Endothelial cell of umbilical vein (primary cell): ENCODE measurements around the gene FIG4. TPM values are rescaled to one million over a fixed set of nuclear protein-coding genes. Genes with fewer than 3 reads are reported as not detected.

Source experiments
- BruUV-seq: library from RNA; stranded (reverse); fragments of 400-500 nt; replicated peaks from 2 replicates; lab custom pipeline; 2021; lab: Mats Ljungman, UMichigan
- CTCF ChIA-PET: fragments of 300-600, 350-600 bp; sonication (Branson Sonifier 250); formaldehyde crosslinking; loops from one replicate; lab custom pipeline; 2021; ENCODE audit warnings: antibody characterized with exemption, inconsistent platforms; lab: Charles Lee
- POLR2A ChIA-PET: fragments of 300-600, 350-600 bp; sonication (Branson Sonifier 250); formaldehyde crosslinking; loops from one replicate; lab custom pipeline; 2021; ENCODE audit warnings: antibody characterized with exemption, inconsistent platforms; lab: Charles Lee
- DNase-seq: peaks from one replicate; pipeline ENCODE4 v3.0.0-alpha.2; 2011; ENCODE audit warnings: low read depth, low spot score
- FAIRE-seq: peaks from 2 replicates; lab custom pipeline; 2011; peaks lifted over from hg19 to GRCh38; lab: Jason Lieb, UNC
- H2AFZ ChIP-seq: 2 replicates; pipeline ENCODE4 v1.6.0; 2012; ENCODE audit warnings: low read depth, low read length, control low read depth, inconsistent platforms
- H3K27ac ChIP-seq: 2 replicates; pipeline ENCODE4 v1.5.1; 2011; ENCODE audit warnings: low read depth, mild to moderate bottlenecking, control low read depth, low read length, moderate library complexity; ENCODE audit not compliant: insufficient read depth
- H3K27me3 ChIP-seq, 2 experiments: 2 replicates each; pipeline versions ENCODE4 v1.6.0 to v1.6.1; 2011; ENCODE audit warnings: low read length in 2 of 2, mixed read lengths in 1 of 2; ENCODE audit not compliant: control insufficient read depth in 2 of 2, insufficient read depth in 2 of 2
- H3K36me3 ChIP-seq, 2 experiments: 2 replicates in 1 of 2; 3 replicates in 1 of 2; pipeline ENCODE4 v1.5.1; 2011; ENCODE audit warnings: low read length in 2 of 2, mild to moderate bottlenecking in 1 of 2, moderate library complexity in 1 of 2; ENCODE audit not compliant: control insufficient read depth in 2 of 2, insufficient read depth in 2 of 2; ENCODE audit errors: extremely low read depth in 1 of 2
- H3K4me1 ChIP-seq: 3 replicates; pipeline ENCODE4 v1.5.1; 2011; ENCODE audit warnings: mild to moderate bottlenecking, low read length; ENCODE audit not compliant: control insufficient read depth, insufficient read depth; ENCODE audit errors: extremely low read depth
- H3K4me2 ChIP-seq: 2 replicates; pipeline ENCODE4 v1.6.1; 2011; ENCODE audit warnings: low read length, control low read depth, mixed read lengths; ENCODE audit not compliant: insufficient read depth
- H3K4me3 ChIP-seq, 3 experiments: fragments of 200-600 bp in 1 of 3; sonication (generic), shearing (Covaris generic) in 1 of 3; replicated peaks in 1 of 3; 2 replicates each; pipeline ENCODE4 v1.5.1; 2011 to 2016; ENCODE audit warnings: control low read depth in 3 of 3, low read length in 3 of 3, mild to moderate bottlenecking in 2 of 3, inconsistent platforms in 1 of 3, low read depth in 1 of 3, moderate library complexity in 1 of 3; ENCODE audit not compliant: insufficient read depth in 1 of 3
- H3K79me2 ChIP-seq: 2 replicates; pipeline ENCODE4 v1.6.0; 2012; ENCODE audit warnings: low read length, inconsistent platforms; ENCODE audit not compliant: control insufficient read depth, insufficient read depth
- H3K9ac ChIP-seq: replicated peaks from 2 replicates; pipeline ENCODE3; 2011; ENCODE audit warnings: low read length, control low read depth; ENCODE audit not compliant: insufficient read depth; ENCODE audit errors: extremely low read depth
- H3K9me1 ChIP-seq: replicated peaks from 3 replicates; pipeline ENCODE4 v1.6.0; 2011; ENCODE audit warnings: mild to moderate bottlenecking, low read length; ENCODE audit not compliant: control insufficient read depth, insufficient read depth; ENCODE audit errors: extremely low read depth
- H3K9me3 ChIP-seq: replicated peaks from 2 replicates; pipeline ENCODE4 v1.5.1; 2012; ENCODE audit warnings: low read length, inconsistent platforms; ENCODE audit not compliant: control insufficient read depth, insufficient read depth
- H4K20me1 ChIP-seq: replicated peaks from 2 replicates; pipeline ENCODE3; 2011; ENCODE audit warnings: mild to moderate bottlenecking, low read length; ENCODE audit not compliant: control insufficient read depth, insufficient read depth; ENCODE audit errors: extremely low read depth
- CTCF ChIP-seq, 2 donors: IDR thresholded peaks; 1 replicate in 1 of 2; 2 replicates in 1 of 2; pipeline ENCODE4 v1.5.1; 2011; ENCODE audit warnings: low read length in 2 of 2, mild to moderate bottlenecking in 2 of 2, moderate library complexity in 2 of 2, control low read depth in 1 of 2, inconsistent platforms in 1 of 2, low read depth in 1 of 2; ENCODE audit not compliant: insufficient read depth in 1 of 2; ENCODE audit errors: extremely low read depth in 1 of 2
- EZH2 ChIP-seq: IDR thresholded peaks from 2 replicates; pipeline ENCODE4 v1.6.1; 2012; ENCODE audit warnings: borderline replicate concordance, low read depth, mild to moderate bottlenecking, moderate library complexity, low read length, inconsistent platforms; ENCODE audit not compliant: severe bottlenecking
- FOS ChIP-seq: IDR thresholded peaks from 2 replicates; pipeline ENCODE4 v1.6.1; 2011; ENCODE audit warnings: mild to moderate bottlenecking, low read length, moderate library complexity, borderline replicate concordance; ENCODE audit not compliant: insufficient read depth
- GATA2 ChIP-seq: IDR thresholded peaks from 2 replicates; pipeline ENCODE4 v1.7.0; 2011; ENCODE audit warnings: low read depth, mild to moderate bottlenecking, moderate library complexity, mixed read lengths, low read length; ENCODE audit not compliant: insufficient read length, insufficient read depth
- JUN ChIP-seq: IDR thresholded peaks from 2 replicates; pipeline ENCODE4 v1.6.1; 2011; ENCODE audit warnings: borderline replicate concordance, low read depth; ENCODE audit not compliant: insufficient read length, insufficient read depth
- MAX ChIP-seq: IDR thresholded peaks from 2 replicates; pipeline ENCODE4 v1.6.1; 2011; ENCODE audit not compliant: insufficient read depth, insufficient read length
- MYC ChIP-seq: IDR thresholded peaks from one replicate; pipeline ENCODE4 v1.6.1; 2011; ENCODE audit warnings: mild to moderate bottlenecking, low read depth, low read length
- POLR2A ChIP-seq: IDR thresholded peaks from 2 replicates; pipeline ENCODE4 v1.6.1; 2012; ENCODE audit warnings: low read depth, mild to moderate bottlenecking, control low read depth, low read length
- POLR2AphosphoS5 ChIP-seq: IDR thresholded peaks from 2 replicates; pipeline ENCODE4 v1.6.1; 2012; ENCODE audit warnings: low read depth, mild to moderate bottlenecking, control low read depth, low read length, moderate library complexity; ENCODE audit not compliant: insufficient read depth
- dilution Hi-C: fragments of 300-500 bp; cut with MboI; formaldehyde crosslinking; loops from one replicate; pipeline ENCODE4 v1.15.0; 2019; ENCODE audit warnings: low sequenced_read_pairs; ENCODE audit not compliant: extremely low pct_ligation_motif_present
- intact Hi-C: fragments of 100-400 bp; cut with micrococcal nuclease; formaldehyde crosslinking; loops from one replicate; pipeline ENCODE4 v1.10.0; 2022
- polyA plus RNA-seq, 4 experiments: library from polyadenylated mRNA; depleted of rRNA in 3 of 4; stranded (reverse) in 3 of 4; unstranded in 1 of 4; fragments of >200 nt; gene quantifications; 2 replicates each; pipeline versions ENCODE4 v1.2.1 to v1.2.3, GENCODE V29; 2011 to 2012; ENCODE audit warnings: missing spikeins in 1 of 4
- total RNA-seq: library from RNA; stranded (reverse); gene quantifications from 2 replicates; pipeline ENCODE4 v1.2.3, GENCODE V29; 2021

FIG4 gene
- total and polyA plus RNA-seq, 2 donors (not counting 3 experiments of a cell fraction or from before 2014, with no cell fraction given), result 7.9 to 12.2 TPM

GRCh38 chr6:109715616-109716015 is 24.5 kb downstream of the FIG4 start:
- Histone ChIP-seq H3K9me3 (no peaks in the 10 kb centered on the region), H3K79me2 (peaks cover 2% of the 10 kb centered on the region), H4K20me1 (no peaks in the 10 kb centered on the region), H3K27me3 (no peaks in the 10 kb centered on the region), H3K4me1 (no peaks in the 10 kb centered on the region), H3K9ac (no peak overlapping the region), H3K4me3 (no peak overlapping the region), H3K36me3 (no peaks in the 10 kb centered on the region), H3K27ac (no peak overlapping the region), H2AFZ (no peak overlapping the region), H3K4me2 (no peak overlapping the region), H3K9me1 (no peaks in the 10 kb centered on the region)
- ChIA-PET CTCF (interaction anchor here (2.0 to 5.2 kb wide), 3 partner anchors 11 to 674 kb away, joined by 5 to 36 read pairs (median 21); no protein-coding TSS in a partner anchor), POLR2A (no interaction called here)
- TF ChIP-seq POLR2AphosphoS5 (no peak), GATA2 (no peak), MAX (no peak), JUN (no peak), POLR2A (no peak), EZH2 (no peak), CTCF (IDR thresholded peaks at IDR 0.05; ENCODE audit: extremely low read depth in 1 of 2, insufficient read depth in 1 of 2, low read depth in 1 of 2, low read length in 2 of 2) (no peak), FOS (no peak), MYC (no peak)
- intact Hi-C loops, result no loop called here
- BruUV-seq, result no TSS peak
- DNase-seq, result no peak
- dilution Hi-C loops, result no loop called here
- no peak for FAIRE-seq
